Measurements from ENCODE around the gene SORCS2. TPM values are rescaled to one million over a fixed set of nuclear protein-coding genes. Genes with fewer than 3 reads are reported as not detected.

SORCS2 gene
- total RNA-seq, 8 experiments from 2014 or later = 1.8 to 14.0 (median 5.3) TPM

DNA sequence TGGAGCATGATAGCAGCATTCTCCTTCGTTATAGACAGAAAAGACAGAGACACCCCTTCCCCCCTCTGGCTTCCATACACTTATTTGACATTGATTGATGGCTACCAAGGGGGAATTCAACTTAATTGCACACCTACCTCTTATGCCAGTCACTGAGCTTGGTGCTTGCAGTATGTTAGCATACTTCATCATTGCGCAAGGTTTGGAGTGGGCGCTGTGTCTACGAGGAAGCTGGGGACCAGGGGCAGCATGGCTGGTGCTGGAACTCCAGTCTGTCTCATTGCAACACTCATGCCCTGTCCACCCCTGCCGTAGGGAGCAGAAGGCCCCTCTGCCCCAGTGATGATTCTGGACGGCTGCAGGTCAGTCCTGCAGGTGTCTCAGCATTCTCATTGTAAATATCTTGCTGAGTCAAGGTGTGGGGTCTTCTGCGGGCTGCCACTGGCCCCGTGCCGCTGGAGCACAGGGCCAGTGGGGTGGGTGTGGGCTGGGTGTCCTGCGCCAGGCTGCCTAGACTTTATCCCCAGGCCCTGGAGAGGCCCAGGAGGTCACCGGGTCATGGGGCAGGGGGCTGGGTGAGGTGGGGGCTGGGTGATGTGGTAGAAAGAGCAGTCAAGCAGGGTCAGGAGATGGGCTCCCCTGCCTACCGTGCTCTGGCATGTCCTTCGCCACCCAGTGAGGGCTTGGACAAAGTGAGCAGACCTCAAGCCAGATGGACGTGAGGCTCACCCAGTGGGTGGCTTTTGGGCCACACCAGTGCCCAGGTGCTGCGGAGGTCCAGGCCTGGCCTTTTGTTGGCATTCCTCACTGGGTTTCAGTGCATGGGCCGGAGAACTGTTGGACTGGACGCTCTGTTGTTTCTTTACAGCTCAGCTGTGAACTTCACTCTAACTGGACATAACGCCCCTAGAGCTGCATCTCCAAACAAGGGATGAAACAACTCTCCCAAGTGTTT lies 156.9 kb downstream of the SORCS2 start:
- H3K27ac ChIP-seq = no peak overlapping the region
- 29 to 100% (median 80%) methylated on average over 1 to 7 of the region's 18 CpGs; no CpG with 5 or more reads in 1 of the 10 experiments for WGBS, 10 experiments
- peaks cover 15 to 20% of the 10 kb centered on the region in 2 donors for H3K4me1 ChIP-seq (replicated peaks in 1 of 2)
- ATAC-seq (replicated peaks in 6 of 8) = no peak
- H3K4me3 ChIP-seq = no peak overlapping the region
- in situ Hi-C loops (cut with MboI; ENCODE audit: low pct_unique_long_range_greater_than_20kb in 2 of 9, low sequenced_read_pairs in 9 of 9, unreplicated experiment in 9 of 9) = no loop called here

DNA sequence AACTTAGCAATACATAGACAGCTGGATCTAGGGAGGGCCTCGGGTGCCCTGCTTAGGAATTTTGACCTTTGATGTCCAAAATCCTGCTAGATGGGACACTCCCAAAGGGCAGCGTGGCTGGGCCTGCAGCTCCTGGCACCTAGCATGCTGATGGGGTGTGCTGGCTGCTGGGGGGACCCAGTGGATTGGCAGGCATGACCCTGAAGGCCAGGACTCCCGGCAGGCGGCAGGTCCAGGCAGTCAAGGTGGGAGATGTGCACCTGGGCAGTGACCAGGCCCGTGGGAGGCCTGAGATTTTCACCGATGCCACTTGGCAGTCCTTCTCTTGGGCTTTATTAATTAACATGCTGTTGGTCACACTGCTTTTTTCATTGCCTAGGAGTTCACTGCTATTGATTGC lies 158.1 kb downstream of the SORCS2 start:
- in situ Hi-C loops (cut with MboI; ENCODE audit: low pct_unique_long_range_greater_than_20kb in 2 of 9, low sequenced_read_pairs in 9 of 9, unreplicated experiment in 9 of 9) = no loop called here
- H3K4me3 ChIP-seq = no peak overlapping the region
- WGBS, 10 experiments = 38 to 90% (median 80%) methylated on average over 1 to 2 of the region's 6 CpGs; no CpG with 5 or more reads in 5 of the 10 experiments
- H3K4me1 ChIP-seq (replicated peaks in 1 of 2) = peaks cover 15 to 20% of the 10 kb centered on the region in 2 donors
- H3K27ac ChIP-seq = no peak overlapping the region
- ATAC-seq (replicated peaks in 6 of 8) = no peak

DNA sequence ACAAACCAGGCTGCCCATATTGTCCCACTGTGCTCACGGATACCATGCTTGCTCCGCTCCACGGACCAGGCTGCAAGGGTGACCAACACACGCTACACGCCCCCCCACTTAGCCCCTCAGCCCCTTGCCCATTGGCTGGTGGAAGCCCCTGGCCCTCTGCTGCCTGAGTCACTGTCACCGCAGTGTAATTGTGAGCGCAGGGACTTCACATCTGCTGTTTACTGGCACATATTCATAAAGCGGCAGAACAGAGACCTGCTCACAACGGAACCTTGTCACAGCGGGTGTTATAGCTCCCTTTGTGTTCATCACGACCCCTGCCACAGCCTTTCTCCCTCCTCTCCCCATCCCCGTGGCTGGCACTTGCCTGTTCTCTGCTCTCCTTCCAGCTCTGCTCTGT lies 158.7 kb downstream of the SORCS2 start:
- H3K27ac ChIP-seq = peak overlapping the region in 1 of 2 donors; percentile 24
- WGBS, 10 experiments = 0 to 100% (median 24%) methylated on average over 1 to 5 of the region's 12 CpGs; no CpG with 5 or more reads in 4 of the 10 experiments
- peaks cover 15 to 20% of the 10 kb centered on the region in 2 donors for H3K4me1 ChIP-seq (replicated peaks in 1 of 2)
- no peak overlapping the region for H3K4me3 ChIP-seq
- ATAC-seq (replicated peaks in 6 of 8) = peak in 5 of 8 experiments; percentile 84 to 95 (median 89)
- in situ Hi-C loops (cut with MboI; ENCODE audit: low pct_unique_long_range_greater_than_20kb in 2 of 9, low sequenced_read_pairs in 9 of 9, unreplicated experiment in 9 of 9) = no loop called here

DNA sequence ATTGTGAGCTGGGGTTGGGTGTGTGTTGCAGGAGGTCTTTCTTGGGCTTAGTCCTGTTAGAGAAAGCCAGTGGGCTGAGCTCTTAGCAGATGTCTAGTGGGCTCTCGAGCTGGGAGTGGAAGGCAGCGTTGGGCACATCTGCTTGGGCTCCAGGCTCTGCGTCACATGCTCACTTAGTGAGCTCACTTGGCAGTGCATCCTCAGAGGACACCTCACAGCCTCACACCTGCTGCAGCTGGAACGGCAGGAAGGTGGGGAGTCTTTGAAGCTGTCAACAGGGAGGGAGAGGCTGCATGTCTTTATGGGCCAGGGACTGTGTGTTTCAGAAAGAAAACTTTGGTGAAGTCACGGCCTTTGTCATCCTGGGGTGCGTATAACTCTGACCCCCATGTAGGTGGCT lies 160.1 kb downstream of the SORCS2 start:
- no peak overlapping the region for H3K27ac ChIP-seq
- ATAC-seq (replicated peaks in 6 of 8) = peak in 1 of 8 experiments; percentile 20
- in situ Hi-C loops (cut with MboI; ENCODE audit: low pct_unique_long_range_greater_than_20kb in 2 of 9, low sequenced_read_pairs in 9 of 9, unreplicated experiment in 9 of 9) = no loop called here
- H3K4me1 ChIP-seq (replicated peaks in 1 of 2) = peaks cover 26 to 33% of the 10 kb centered on the region in 2 donors
- no peak overlapping the region for H3K4me3 ChIP-seq
- 57 to 100% (median 88%) methylated on average over 1 to 4 of the region's 6 CpGs; no CpG with 5 or more reads in 4 of the 10 experiments for whole genome bisulfite sequencing, 10 experiments

DNA sequence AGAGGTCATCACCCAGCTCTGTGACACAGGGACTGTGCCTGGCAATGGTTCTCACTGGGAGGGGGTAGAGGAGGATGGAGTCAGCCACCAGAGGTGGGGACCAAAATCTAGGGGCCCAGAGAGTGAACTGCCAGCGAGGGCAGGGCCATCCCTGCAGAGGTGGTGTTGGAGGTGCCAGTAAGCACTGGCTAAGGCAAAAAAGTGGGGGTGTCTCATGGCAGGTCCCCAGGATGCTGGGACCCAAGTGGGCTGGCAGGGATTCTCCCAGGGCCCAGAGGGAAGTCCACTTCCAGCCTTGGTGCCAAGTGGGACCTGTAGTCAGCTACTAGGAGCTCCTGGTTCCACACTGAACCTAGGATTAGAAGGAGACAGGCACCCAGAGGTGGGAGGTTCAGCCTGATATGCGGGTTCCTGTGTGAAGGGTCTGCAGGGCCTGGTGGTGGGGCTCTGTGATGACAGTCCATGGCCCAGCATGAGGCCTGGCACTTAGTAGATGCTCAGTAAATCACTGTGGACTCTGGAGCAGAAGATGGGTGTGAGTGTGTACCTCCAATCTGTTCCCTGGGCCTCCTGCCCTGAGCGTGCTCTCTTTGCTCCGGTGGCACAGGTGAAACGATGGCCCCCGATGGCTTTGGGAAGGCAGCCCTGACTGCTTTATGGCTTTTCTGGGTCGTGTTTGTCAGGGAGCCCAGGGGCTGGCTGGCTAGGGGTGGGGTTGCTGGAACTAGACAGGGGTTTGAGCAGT lies 160.9 kb downstream of the SORCS2 start:
- ATAC-seq (replicated peaks in 6 of 8) = no peak
- H3K27ac ChIP-seq = no peak overlapping the region
- in situ Hi-C loops (cut with MboI; ENCODE audit: low pct_unique_long_range_greater_than_20kb in 2 of 9, low sequenced_read_pairs in 9 of 9, unreplicated experiment in 9 of 9) = no loop called here

DNA sequence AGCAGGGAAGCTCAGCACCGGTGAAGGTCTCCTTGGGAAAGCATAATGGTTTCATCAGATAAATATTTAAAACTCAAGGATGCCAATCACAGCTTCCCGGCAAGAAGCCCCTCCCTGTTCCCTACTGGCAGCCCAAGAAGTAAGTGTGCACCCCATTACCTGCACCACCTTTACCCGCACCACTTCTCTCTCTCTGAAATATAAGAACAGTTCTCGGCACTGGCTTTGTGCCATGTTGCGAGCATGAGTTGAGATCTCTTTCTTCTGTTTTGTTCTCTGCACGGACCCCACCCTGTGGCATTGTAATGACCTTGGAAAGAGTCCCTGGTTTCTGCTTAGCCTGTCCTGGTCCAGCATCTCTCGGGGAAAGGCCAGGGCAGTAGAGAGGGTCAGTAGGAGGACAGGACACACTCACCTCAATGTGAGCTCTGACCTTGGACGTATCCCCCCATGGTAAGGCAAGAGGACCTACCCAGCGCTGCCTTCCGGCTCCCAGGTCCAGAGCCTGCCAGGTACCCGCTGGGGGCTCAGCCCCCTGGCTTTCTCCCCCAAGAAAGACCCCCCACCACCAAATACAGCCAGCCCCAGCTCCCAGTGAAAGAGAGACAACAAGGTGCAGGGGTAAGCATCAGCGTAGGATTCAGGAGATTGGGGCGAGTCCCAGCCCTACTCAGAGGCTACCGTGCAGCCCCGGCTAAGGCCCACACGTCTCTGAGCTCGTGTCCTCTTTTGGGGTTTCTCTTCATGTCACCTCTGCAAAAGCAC lies 161.7 kb downstream of the SORCS2 start:
- H3K4me1 ChIP-seq (replicated peaks in 1 of 2) = peaks cover 31 to 38% of the 10 kb centered on the region in 2 donors
- WGBS, 10 experiments = 50 to 100% (median 93%) methylated on average over 3 to 5 of the region's 17 CpGs; no CpG with 5 or more reads in 5 of the 10 experiments

More for the DNA sequence above, 160.9 kb downstream of the SORCS2 start:
- peaks cover 31 to 39% of the 10 kb centered on the region in 2 donors for H3K4me1 ChIP-seq (replicated peaks in 1 of 2)
- H3K4me3 ChIP-seq = no peak overlapping the region
- 70 to 96% (median 78%) methylated on average over 1 to 4 of the region's 7 CpGs; no CpG with 5 or more reads in 6 of the 10 experiments for WGBS, 10 experiments

DNA sequence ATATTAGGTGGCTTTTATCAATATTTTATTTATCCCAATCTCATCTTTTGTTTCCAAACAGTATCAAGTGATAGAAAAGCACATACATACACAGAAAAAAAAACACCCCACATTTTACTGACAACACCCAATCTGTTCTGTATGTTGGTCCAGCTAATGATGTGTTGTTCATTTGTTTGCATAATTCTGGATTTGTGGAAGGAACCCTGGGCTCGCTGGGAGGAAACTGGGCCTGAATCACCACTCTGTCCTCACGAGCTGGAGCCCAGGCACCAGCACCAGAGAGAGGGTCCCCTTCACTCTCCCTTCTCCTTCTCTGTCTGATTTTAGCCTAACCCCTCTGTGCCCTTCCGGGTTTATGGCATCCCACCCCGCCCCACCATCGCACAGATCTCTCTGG lies 162.6 kb downstream of the SORCS2 start:
- WGBS, 10 experiments = 40 to 94% (median 63%) methylated on average over 1 to 5 of the region's 5 CpGs; no CpG with 5 or more reads in 5 of the 10 experiments
- H3K4me3 ChIP-seq = no peak overlapping the region
- H3K27ac ChIP-seq = no peak overlapping the region
- no peak for ATAC-seq (replicated peaks in 6 of 8)
- H3K4me1 ChIP-seq (replicated peaks in 1 of 2) = peaks cover 39 to 43% of the 10 kb centered on the region in 2 donors
- in situ Hi-C loops (cut with MboI; ENCODE audit: low pct_unique_long_range_greater_than_20kb in 2 of 9, low sequenced_read_pairs in 9 of 9, unreplicated experiment in 9 of 9) = no loop called here

More for the DNA sequence above, 161.7 kb downstream of the SORCS2 start:
- no peak for ATAC-seq (replicated peaks in 6 of 8)
- in situ Hi-C loops (cut with MboI; ENCODE audit: low pct_unique_long_range_greater_than_20kb in 2 of 9, low sequenced_read_pairs in 9 of 9, unreplicated experiment in 9 of 9) = no loop called here
- H3K4me3 ChIP-seq = no peak overlapping the region
- H3K27ac ChIP-seq = no peak overlapping the region

DNA sequence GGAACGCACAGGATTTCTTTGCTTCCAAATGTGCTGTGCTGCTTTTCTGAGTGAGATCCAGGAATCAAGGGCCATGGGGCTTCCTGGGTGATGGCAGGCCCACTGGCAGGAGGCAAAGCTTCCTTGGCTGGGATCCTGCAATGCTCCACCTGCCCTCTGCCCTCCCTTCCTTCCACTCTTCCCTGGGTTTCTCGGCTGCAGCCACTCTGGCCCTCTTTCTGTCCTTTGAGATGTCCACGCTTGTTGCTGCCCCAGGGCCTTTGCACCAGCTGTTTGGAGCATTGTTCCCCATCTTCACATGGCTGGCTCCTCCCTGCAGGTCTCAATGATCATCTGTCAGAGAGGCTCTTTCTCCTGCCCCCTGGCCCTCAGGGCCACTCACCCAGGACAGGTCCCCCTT lies 163.5 kb downstream of the SORCS2 start:
- Histone ChIP-seq H3K4me3 (no peak overlapping the region), H3K4me1 (replicated peaks in 1 of 2) (peaks cover 44 to 50% of the 10 kb centered on the region in 2 donors), H3K27ac (no peak overlapping the region)
- ATAC-seq (replicated peaks in 6 of 8) = no peak
- 83 to 100% (median 95%) methylated on average over 1 to 2 of the region's 3 CpGs; no CpG with 5 or more reads in 4 of the 10 experiments for WGBS, 10 experiments
- in situ Hi-C loops (cut with MboI; ENCODE audit: low pct_unique_long_range_greater_than_20kb in 2 of 9, low sequenced_read_pairs in 9 of 9, unreplicated experiment in 9 of 9) = no loop called here

DNA sequence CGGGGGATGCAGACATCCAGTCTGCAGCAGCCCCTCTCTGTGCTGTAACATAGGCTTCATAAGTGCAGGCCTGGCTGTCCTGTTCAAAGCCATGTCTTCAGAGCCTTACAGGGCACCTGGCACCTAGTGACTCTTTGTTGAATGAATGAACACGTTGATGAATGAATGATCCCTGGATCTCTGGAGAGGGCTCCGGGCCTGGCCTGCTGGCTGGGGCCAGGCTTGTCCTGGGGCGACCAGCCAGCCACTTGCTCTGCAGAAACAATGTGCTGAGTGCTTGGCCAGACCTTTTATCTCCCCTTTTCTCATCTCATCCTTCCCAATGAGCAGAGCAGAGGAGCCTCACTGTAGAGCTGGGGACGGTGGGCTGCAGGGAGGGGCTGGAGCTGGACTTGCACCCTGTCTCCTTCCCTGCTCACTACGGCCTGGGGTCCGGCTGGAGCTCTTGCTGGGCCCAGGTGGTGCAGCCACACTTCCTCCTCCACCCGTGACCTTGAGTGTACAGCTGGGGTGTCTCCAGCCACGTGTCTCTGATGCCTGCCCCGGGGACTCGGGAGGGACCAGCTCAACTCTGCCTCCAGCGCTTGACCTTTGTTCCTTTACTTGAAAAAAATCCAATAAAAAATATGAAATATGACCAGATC lies 164.5 kb downstream of the SORCS2 start:
- Histone ChIP-seq H3K27ac (peak overlapping the region; percentile 34 to 38), H3K4me1 (replicated peaks in 1 of 2) (peaks cover 43 to 50% of the 10 kb centered on the region in 2 donors), H3K4me3 (no peak overlapping the region)
- in situ Hi-C loops (cut with MboI; ENCODE audit: low pct_unique_long_range_greater_than_20kb in 2 of 9, low sequenced_read_pairs in 9 of 9, unreplicated experiment in 9 of 9) = no loop called here
- 33 to 100% (median 76%) methylated on average over 1 to 9 of the region's 12 CpGs; no CpG with 5 or more reads in 2 of the 10 experiments for WGBS, 10 experiments
- ATAC-seq (replicated peaks in 6 of 8) = peak in 6 of 8 experiments; percentile 12 to 50 (median 27)

DNA sequence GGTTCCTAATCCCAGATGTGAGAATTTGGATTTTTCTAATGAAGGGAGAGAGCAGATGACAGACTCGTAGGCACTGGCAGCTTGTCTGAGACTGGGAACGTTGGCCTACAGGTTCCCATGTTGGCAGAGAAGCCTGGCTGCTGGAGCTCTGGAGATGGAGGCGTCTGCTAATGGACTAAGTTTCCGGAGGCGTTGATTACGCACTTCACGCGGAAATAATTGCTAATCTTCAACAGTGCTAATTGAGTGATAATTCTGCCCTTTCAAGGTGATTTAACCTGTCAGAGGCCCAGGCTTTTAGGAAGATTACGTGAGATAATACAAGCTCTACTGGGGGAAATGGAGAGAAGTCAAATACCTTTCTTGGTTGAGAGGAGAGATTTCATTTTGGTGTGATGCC lies 165.0 kb downstream of the SORCS2 start:
- peak overlapping the region in 1 of 2 donors; percentile 34 for H3K27ac ChIP-seq
- peaks cover 43 to 48% of the 10 kb centered on the region in 2 donors for H3K4me1 ChIP-seq (replicated peaks in 1 of 2)
- no peak overlapping the region for H3K4me3 ChIP-seq
- ATAC-seq (replicated peaks in 6 of 8) = no peak
- 77 to 100% (median 87%) methylated on average over 2 to 7 of the region's 9 CpGs; no CpG with 5 or more reads in 4 of the 10 experiments for whole genome bisulfite sequencing, 10 experiments
- in situ Hi-C loops (cut with MboI; ENCODE audit: low pct_unique_long_range_greater_than_20kb in 2 of 9, low sequenced_read_pairs in 9 of 9, unreplicated experiment in 9 of 9) = no loop called here

DNA sequence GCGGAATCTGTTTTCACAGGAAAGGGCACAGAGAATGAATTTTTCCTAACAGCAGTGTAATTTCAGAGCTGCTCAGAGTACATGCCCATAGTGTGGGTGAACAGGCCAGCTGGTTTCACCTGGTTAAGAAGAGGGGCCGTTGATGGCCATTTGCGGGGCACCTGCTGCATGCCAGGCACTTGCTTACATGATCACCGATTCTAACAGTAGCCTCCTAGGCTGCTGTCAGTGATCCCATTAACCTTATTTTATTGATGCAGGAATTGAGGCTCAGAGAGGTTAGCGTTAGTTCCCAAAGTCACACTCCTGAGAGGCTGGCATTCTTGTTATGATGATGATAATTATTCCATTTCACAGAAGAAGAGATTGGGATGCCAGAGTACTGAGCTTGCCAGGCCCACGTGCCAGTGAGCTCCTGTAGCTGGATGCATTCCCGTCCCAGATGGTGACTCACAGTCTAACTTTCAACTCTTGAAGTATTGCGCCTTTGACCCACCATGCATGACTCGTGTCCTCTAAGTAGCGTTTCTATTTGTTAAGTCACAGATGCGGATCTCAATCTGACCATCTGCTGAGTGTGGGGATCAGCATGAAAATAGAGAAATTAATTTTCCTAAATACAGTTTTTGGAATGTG lies 165.9 kb downstream of the SORCS2 start:
- H3K4me1 ChIP-seq (replicated peaks in 1 of 2) = peaks cover 43 to 48% of the 10 kb centered on the region in 2 donors
- peak; percentile 50 to 94 (median 64) for ATAC-seq (replicated peaks in 6 of 8)
- no peak overlapping the region for H3K4me3 ChIP-seq
- in situ Hi-C loops (cut with MboI; ENCODE audit: low pct_unique_long_range_greater_than_20kb in 2 of 9, low sequenced_read_pairs in 9 of 9, unreplicated experiment in 9 of 9) = no loop called here
- 25 to 88% (median 75%) methylated on average over 4 to 9 of the region's 11 CpGs; no CpG with 5 or more reads in 4 of the 10 experiments for WGBS, 10 experiments
- no peak overlapping the region for H3K27ac ChIP-seq

Measured in motor neuron (in vitro differentiated cells).